ENCODE data around the gene CLCNKA. TPM values are rescaled to one million over a fixed set of nuclear protein-coding genes. Genes with fewer than 3 reads are reported as not detected.
"Not testable (repeated sequence)": the region's sequence is repeated elsewhere in the genome, so short reads cannot be mapped to it uniquely, and the experiment has no call there.

Gene CLCNKA
- total RNA-seq, 1 experiment from 2014 or later: not detected

GRCh38 chr1:16029288-16029687 lies 7.5 kb downstream of the CLCNKA start:
- H3K27ac ChIP-seq (ENCODE audit: low read length): no peak overlapping the region
- CTCF ChIA-PET: no interaction called here
- no peaks in the 10 kb centered on the region for H3K9me2 ChIP-seq (replicated peaks; ENCODE audit: low read length)
- H2AFZ ChIP-seq (ENCODE audit: low read length): no peak overlapping the region
- H3K79me2 ChIP-seq (ENCODE audit: low read length): no peaks in the 10 kb centered on the region
- no peaks in the 10 kb centered on the region for H3K27me3 ChIP-seq (ENCODE audit: low read length)
- DNase-seq: no peak
- TF ChIP-seq EZH2 (IDR thresholded peaks at IDR 0.05; ENCODE audit: low read length, unreplicated experiment): no peak
- no peak for TF ChIP-seq EZH2phosphoT487 (IDR thresholded peaks at IDR 0.05; ENCODE audit: borderline replicate concordance, low read length)
- TF ChIP-seq, protein P1, sequence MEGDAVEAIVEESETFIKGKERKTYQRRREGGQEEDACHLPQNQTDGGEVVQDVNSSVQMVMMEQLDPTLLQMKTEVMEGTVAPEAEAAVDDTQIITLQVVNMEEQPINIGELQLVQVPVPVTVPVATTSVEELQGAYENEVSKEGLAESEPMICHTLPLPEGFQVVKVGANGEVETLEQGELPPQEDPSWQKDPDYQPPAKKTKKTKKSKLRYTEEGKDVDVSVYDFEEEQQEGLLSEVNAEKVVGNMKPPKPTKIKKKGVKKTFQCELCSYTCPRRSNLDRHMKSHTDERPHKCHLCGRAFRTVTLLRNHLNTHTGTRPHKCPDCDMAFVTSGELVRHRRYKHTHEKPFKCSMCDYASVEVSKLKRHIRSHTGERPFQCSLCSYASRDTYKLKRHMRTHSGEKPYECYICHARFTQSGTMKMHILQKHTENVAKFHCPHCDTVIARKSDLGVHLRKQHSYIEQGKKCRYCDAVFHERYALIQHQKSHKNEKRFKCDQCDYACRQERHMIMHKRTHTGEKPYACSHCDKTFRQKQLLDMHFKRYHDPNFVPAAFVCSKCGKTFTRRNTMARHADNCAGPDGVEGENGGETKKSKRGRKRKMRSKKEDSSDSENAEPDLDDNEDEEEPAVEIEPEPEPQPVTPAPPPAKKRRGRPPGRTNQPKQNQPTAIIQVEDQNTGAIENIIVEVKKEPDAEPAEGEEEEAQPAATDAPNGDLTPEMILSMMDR (conservative IDR thresholded peaks at IDR 0.05; ENCODE audit: low read depth, low read length): no peak
- no peaks in the 10 kb centered on the region for H4K20me1 ChIP-seq (ENCODE audit: low read length)
- BruUV-seq (replicated peaks): no TSS peak
- H3K9ac ChIP-seq (ENCODE audit: low read length): no peak overlapping the region
- H3K4me1 ChIP-seq (ENCODE audit: insufficient read depth, low read length): no peaks in the 10 kb centered on the region
- no peak overlapping the region for H3K4me3 ChIP-seq (ENCODE audit: low read length)
- no peak for ATAC-seq
- no peak overlapping the region for H3K4me2 ChIP-seq (ENCODE audit: low read length)
- no peaks in the 10 kb centered on the region for H3K9me3 ChIP-seq (ENCODE audit: low read length)
- no peaks in the 10 kb centered on the region for H3K36me3 ChIP-seq (ENCODE audit: low read depth, low read length)
- POLR2A ChIA-PET (ENCODE audit: unreplicated experiment): no interaction called here
- intact Hi-C loops (cut with micrococcal nuclease): no loop called here
- no peaks in the 10 kb centered on the region for H3F3A ChIP-seq (ENCODE audit: low read length, unreplicated experiment)

DNA sequence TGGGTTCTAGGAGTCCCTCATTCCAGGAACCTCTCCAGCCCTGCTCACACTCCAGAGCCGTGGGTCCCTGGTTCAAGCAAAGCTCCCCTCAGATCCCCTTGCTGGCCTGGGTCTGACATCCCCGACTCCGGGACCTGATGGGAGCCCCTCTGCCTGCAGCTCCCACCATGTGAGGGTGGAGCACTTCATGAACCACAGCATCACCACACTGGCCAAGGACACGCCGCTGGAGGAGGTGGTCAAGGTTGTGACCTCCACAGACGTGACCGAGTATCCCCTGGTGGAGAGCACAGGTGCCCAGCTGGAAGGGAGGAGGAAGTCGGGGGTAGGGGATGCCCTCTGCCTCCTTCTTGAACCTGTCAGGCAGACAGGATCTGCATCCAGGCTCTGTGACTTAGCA lies 9.7 kb downstream of the CLCNKA start:
- ATAC-seq: no peak
- Histone ChIP-seq H3K4me3 (ENCODE audit: low read length) (no peak overlapping the region), H3K79me2 (ENCODE audit: low read length) (no peaks in the 10 kb centered on the region), H3K9ac (ENCODE audit: low read length) (no peak overlapping the region), H3K9me3 (ENCODE audit: low read length) (no peaks in the 10 kb centered on the region), H3K4me2 (ENCODE audit: low read length) (no peak overlapping the region), H3K4me1 (ENCODE audit: insufficient read depth, low read length) (no peaks in the 10 kb centered on the region), H3K27me3 (ENCODE audit: low read length) (no peaks in the 10 kb centered on the region), H4K20me1 (ENCODE audit: low read length) (no peaks in the 10 kb centered on the region), H3K36me3 (ENCODE audit: low read depth, low read length) (no peaks in the 10 kb centered on the region), H3K9me2 (replicated peaks; ENCODE audit: low read length) (no peaks in the 10 kb centered on the region), H2AFZ (ENCODE audit: low read length) (no peak overlapping the region), H3F3A (ENCODE audit: low read length, unreplicated experiment) (no peaks in the 10 kb centered on the region), H3K27ac (ENCODE audit: low read length) (no peak overlapping the region)
- no TSS peak for BruUV-seq (replicated peaks)
- TF ChIP-seq, protein P1 (conservative IDR thresholded peaks at IDR 0.05; ENCODE audit: low read depth, low read length): no peak
- TF ChIP-seq EZH2phosphoT487 (IDR thresholded peaks at IDR 0.05; ENCODE audit: borderline replicate concordance, low read length): no peak
- TF ChIP-seq EZH2 (IDR thresholded peaks at IDR 0.05; ENCODE audit: low read length, unreplicated experiment): no peak
- intact Hi-C loops (cut with micrococcal nuclease): no loop called here
- POLR2A ChIA-PET (ENCODE audit: unreplicated experiment): no interaction called here
- DNase-seq: no peak
- CTCF ChIA-PET: no interaction called here

- Histone ChIP-seq H3K9me3 (ENCODE audit: low read length) (no peaks in the 10 kb centered on the region), H3K4me2 (ENCODE audit: low read length) (no peak overlapping the region), H3K9ac (ENCODE audit: low read length) (no peak overlapping the region), H3K9me2 (replicated peaks; ENCODE audit: low read length) (no peaks in the 10 kb centered on the region), H3F3A (ENCODE audit: low read length, unreplicated experiment) (no peaks in the 10 kb centered on the region), H3K4me3 (ENCODE audit: low read length) (no peak overlapping the region), H4K20me1 (ENCODE audit: low read length) (no peaks in the 10 kb centered on the region), H3K79me2 (ENCODE audit: low read length) (no peaks in the 10 kb centered on the region), H3K27ac (ENCODE audit: low read length) (no peak overlapping the region), H3K27me3 (ENCODE audit: low read length) (no peaks in the 10 kb centered on the region), H2AFZ (ENCODE audit: low read length) (no peak overlapping the region), H3K4me1 (ENCODE audit: insufficient read depth, low read length) (no peaks in the 10 kb centered on the region), H3K36me3 (ENCODE audit: low read depth, low read length) (no peaks in the 10 kb centered on the region)
- no peak for TF ChIP-seq EZH2phosphoT487 (IDR thresholded peaks at IDR 0.05; ENCODE audit: borderline replicate concordance, low read length)
- TF ChIP-seq, protein P1 (conservative IDR thresholded peaks at IDR 0.05; ENCODE audit: low read depth, low read length): peak; percentile 77
- no peak for TF ChIP-seq EZH2 (IDR thresholded peaks at IDR 0.05; ENCODE audit: low read length, unreplicated experiment)
- peak; percentile 85 for DNase-seq
- BruUV-seq (replicated peaks): no TSS peak
- CTCF ChIA-PET: no interaction called here
- POLR2A ChIA-PET (ENCODE audit: unreplicated experiment): no interaction called here
- intact Hi-C loops (cut with micrococcal nuclease): loop anchor here (1.0 kb wide), 1 partner anchor 23 kb away; no protein-coding TSS in a partner anchor
- peak; percentile 94 for ATAC-seq
These were observed 10.7 kb downstream of the CLCNKA start for GRCh38 chr1:16032388-16033102.

DNA sequence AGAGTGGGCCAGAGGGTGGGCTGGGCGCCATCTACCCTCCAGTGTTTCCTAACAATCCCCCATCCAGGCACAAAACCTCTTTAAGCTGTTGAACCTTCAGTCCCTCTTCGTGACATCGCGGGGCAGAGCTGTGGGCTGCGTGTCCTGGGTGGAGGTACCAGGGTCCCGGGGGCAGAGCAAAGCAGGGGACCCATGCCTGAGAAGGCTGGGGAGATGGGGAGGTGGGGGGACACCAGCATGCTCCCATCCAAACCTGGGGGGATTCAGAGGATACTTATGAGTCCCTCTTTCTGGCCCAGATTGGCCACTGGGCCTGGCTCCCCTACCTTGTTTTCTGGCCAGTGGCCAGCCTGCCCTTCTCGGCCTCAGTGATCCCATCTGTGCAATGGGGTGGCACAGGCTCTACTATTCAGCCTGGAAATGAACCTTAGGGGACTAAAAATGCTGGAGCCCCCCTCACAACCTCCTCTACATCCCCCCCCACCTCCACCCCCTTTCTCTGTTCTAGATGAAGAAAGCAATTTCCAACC lies 11.3 kb downstream of the CLCNKA start:
- CTCF ChIA-PET; H3K4me2 ChIP-seq (ENCODE audit: low read length); H4K20me1 ChIP-seq (ENCODE audit: low read length); H3K27me3 ChIP-seq (ENCODE audit: low read length); H3K9me2 ChIP-seq (replicated peaks; ENCODE audit: low read length); POLR2A ChIA-PET (ENCODE audit: unreplicated experiment); DNase-seq; H3K9me3 ChIP-seq (ENCODE audit: low read length); H3K9ac ChIP-seq (ENCODE audit: low read length); ATAC-seq; H2AFZ ChIP-seq (ENCODE audit: low read length); BruUV-seq (replicated peaks); H3F3A ChIP-seq (ENCODE audit: low read length, unreplicated experiment); intact Hi-C loops (cut with micrococcal nuclease); H3K27ac ChIP-seq (ENCODE audit: low read length); H3K36me3 ChIP-seq (ENCODE audit: low read depth, low read length); H3K79me2 ChIP-seq (ENCODE audit: low read length); H3K4me1 ChIP-seq (ENCODE audit: insufficient read depth, low read length); H3K4me3 ChIP-seq (ENCODE audit: low read length): not testable (repeated sequence)

Measured in PC-3 (cell line).